HG02884 (cell line): ENCODE data around the gene GPR42.

Experiments used
- ATAC-seq: cut with Tn5 transposase; IDR thresholded peaks from one replicate; pipeline ENCODE4 v1.9.1; 2021; ENCODE audit warnings: mild to moderate bottlenecking, moderate library complexity; ENCODE audit not compliant: unreplicated experiment

The GPR42 gene

DNA sequence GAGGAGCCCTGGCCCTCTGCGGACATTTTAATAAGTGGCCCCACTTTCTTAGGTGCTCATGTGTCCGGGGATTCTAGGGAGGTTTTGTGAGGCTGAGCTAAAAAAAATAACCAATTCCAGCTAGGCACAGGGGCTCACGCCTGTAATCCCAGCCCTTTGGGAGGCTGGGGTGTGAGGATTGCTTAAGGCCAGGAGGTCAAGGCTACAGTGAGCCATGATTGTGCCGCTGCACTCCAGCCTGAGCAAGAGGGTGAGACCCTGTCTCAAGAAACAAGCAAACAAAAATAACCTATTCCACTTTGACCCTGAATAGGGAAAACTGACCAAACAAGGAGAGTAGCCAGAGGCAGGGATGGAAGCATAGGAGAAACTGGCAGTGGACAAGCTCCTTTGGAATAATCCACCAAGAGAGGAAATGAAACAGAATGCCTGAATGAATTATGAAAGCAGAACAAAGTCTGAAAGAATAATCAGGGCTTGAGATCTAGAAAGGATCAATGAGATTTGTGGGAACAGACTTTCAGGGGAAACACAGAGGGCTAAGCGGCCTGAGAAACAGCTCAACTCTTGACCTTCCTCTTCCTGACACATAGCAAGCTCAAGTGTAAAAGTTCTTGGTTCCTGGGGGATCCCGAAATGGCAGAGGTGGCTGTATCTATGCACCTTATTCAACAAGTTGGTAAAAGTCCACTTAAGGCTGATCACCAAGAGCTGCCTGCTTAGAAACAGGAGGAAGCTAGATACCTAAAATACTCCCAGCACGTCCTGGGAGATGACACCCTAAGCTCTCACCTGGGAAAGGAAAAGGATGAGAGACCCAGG, 47.1 kb downstream of the GPR42 start:
- ATAC-seq, result no peak

DNA sequence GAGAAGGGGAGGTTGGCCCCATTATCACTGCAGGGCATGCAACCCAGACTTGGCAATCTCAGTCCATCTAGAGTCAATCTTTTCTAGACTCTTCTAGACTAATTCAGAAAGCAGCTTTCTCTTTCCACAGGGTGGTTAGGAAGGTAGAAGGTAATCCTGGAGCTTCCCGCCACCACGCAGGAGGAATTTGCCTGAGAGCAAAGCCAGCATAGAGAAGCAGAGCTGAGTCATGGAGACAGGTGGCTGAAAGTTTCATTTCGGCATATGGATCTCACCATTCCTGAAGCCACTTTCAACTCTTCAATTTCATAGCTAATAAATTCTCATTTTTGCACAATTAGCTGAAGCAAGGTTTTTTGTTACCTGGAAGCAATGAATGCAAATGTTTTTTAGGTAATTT, 48.2 kb downstream of the GPR42 start:
- ATAC-seq, result no peak

DNA sequence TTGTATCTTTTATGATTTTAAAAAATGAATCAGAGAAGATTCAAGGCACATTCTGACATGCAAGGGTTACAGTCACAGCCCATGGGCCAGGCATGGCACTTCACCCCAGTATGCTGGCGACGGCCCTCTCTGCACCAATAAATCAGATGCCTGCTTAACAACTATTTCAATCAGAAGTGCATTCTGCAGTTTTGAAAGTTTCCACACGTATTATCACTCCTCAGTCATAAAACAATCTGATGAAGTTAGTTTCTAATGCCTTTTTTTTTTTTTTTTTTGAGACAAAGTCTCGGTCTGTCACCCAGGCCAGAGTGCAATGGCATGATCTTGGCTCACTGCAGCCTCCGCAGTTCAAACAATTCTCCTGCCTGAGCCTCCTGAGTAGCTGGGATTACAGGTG, 48.9 kb downstream of the GPR42 start:
- no peak for ATAC-seq

DNA sequence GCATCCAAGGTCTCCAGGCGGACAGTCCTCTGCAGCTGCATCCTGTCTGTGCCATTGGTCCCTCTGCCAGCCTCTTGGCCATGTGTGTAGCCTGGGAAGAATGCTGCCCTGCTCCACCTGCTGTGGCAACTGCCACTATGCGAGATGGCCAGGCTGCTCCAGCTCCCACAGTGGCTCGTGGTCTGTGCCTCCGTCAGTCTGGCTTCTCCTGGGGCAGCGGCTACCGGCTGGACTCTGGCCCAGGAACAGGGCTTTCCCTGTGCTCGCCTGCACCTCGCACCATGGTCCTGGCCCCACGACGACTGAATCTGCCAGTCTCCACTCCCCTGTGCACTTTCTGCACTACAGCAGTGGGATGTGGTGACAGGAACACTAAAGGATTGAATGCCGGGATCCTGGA, 50.5 kb downstream of the GPR42 start:
- no peak for ATAC-seq
